PC-3 (cell line): ENCODE data around the gene VPS41. TPM values are rescaled to one million over a fixed set of nuclear protein-coding genes. Genes with fewer than 3 reads are reported as not detected.

Source experiments
- ATAC-seq: fragments of 200-7000 bp; cut with Tn5 transposase; 2 replicates; pipeline ENCODE4 v1.9.1; 2020; ENCODE audit warnings: mild to moderate bottlenecking, moderate library complexity
- BruUV-seq: library from RNA; stranded (reverse); fragments of 400-500 nt; replicated peaks from 2 replicates; lab custom pipeline; 2021; lab: Mats Ljungman, UMichigan
- CTCF ChIA-PET: fragments of 300-600 bp; sonication (Branson Sonifier 250); formaldehyde crosslinking; loops from one replicate; lab custom pipeline; 2022; ENCODE audit warnings: antibody characterized with exemption; lab: Charles Lee
- POLR2A ChIA-PET: fragments of 300-600 bp; sonication (Branson Sonifier 250); formaldehyde crosslinking; loops from one replicate; lab custom pipeline; 2022; ENCODE audit warnings: antibody characterized with exemption; ENCODE audit not compliant: unreplicated experiment; lab: Charles Lee
- DNase-seq: peaks from one replicate; pipeline ENCODE4 v3.0.0-alpha.2; 2015
- H2AFZ ChIP-seq: fragments of 300-600 bp; sonication (generic); 2 replicates; pipeline ENCODE4 v1.6.0; 2016; ENCODE audit warnings: antibody characterized with exemption, low read length
- H3F3A ChIP-seq: fragments of 300-600 bp; sonication (generic); one replicate; pipeline ENCODE4 v1.6.0; 2017; ENCODE audit warnings: antibody characterized with exemption, low read length, control low read depth, mild to moderate bottlenecking; ENCODE audit not compliant: unreplicated experiment
- H3K27ac ChIP-seq: fragments of 300-600 bp; sonication (generic); 2 replicates; pipeline ENCODE4 v1.5.1; 2016; ENCODE audit warnings: mild to moderate bottlenecking, low read length
- H3K27me3 ChIP-seq: fragments of 300-600 bp; sonication (generic); 2 replicates; pipeline ENCODE4 v1.6.1; 2016; ENCODE audit warnings: low read length, mixed read lengths
- H3K36me3 ChIP-seq: fragments of 300-600 bp; sonication (generic); 2 replicates; pipeline ENCODE4 v1.6.1; 2016; ENCODE audit warnings: low read depth, mixed run types, low read length, mixed read lengths
- H3K4me1 ChIP-seq: fragments of 300-600 bp; sonication (generic); 2 replicates; pipeline ENCODE4 v1.5.1; 2016; ENCODE audit warnings: low read length; ENCODE audit not compliant: insufficient read depth
- H3K4me2 ChIP-seq: fragments of 300-600 bp; sonication (generic); 2 replicates; pipeline ENCODE4 v1.6.0; 2016; ENCODE audit warnings: low read length
- H3K4me3 ChIP-seq: fragments of 300-600 bp; sonication (generic); 2 replicates; pipeline ENCODE4 v1.5.1; 2016; ENCODE audit warnings: mild to moderate bottlenecking, low read length, mixed read lengths
- H3K79me2 ChIP-seq: fragments of 300-600 bp; sonication (generic); 2 replicates; pipeline ENCODE4 v1.6.1; 2017; ENCODE audit warnings: low read length, mixed read lengths
- H3K9ac ChIP-seq: fragments of 300-600 bp; sonication (generic); 2 replicates; pipeline ENCODE4 v1.6.0; 2016; ENCODE audit warnings: mild to moderate bottlenecking, low read length
- H3K9me2 ChIP-seq: fragments of 300-600 bp; sonication (generic); replicated peaks from 2 replicates; pipeline ENCODE4 v1.6.1; 2016; ENCODE audit warnings: mixed run types, low read length, mixed read lengths
- H3K9me3 ChIP-seq: fragments of 300-600 bp; sonication (generic); 2 replicates; pipeline ENCODE4 v1.6.1; 2016; ENCODE audit warnings: low read length, mixed read lengths
- H4K20me1 ChIP-seq: fragments of 300-600 bp; sonication (generic); 2 replicates; pipeline ENCODE4 v1.6.1; 2016; ENCODE audit warnings: low read length, mixed read lengths
- CTCF ChIP-seq: fragments of 300-600 bp; sonication (generic); conservative IDR thresholded peaks from 2 replicates; pipeline ENCODE4 v1.5.1; 2017; ENCODE audit warnings: antibody characterized with exemption, low read depth, mild to moderate bottlenecking, low read length
- EZH2 ChIP-seq: fragments of 300-600 bp; sonication (generic); IDR thresholded peaks from one replicate; pipeline ENCODE4 v1.6.1; 2017; ENCODE audit warnings: antibody characterized with exemption, mild to moderate bottlenecking, low read length; ENCODE audit not compliant: unreplicated experiment
- EZH2phosphoT487 ChIP-seq: fragments of 300-600 bp; sonication (generic); IDR thresholded peaks from 2 replicates; pipeline ENCODE4 v1.6.1; 2018; ENCODE audit warnings: mild to moderate bottlenecking, antibody characterized with exemption, low read length, borderline replicate concordance
- intact Hi-C: fragments of 100-400 bp; cut with micrococcal nuclease; formaldehyde crosslinking; loops from 2 replicates; pipeline ENCODE4 v1.9.0; 2023
- total RNA-seq: library from RNA; depleted of rRNA; stranded (reverse); fragments of >200 nt; gene quantifications from 2 replicates; pipeline ENCODE4 v1.2.3, GENCODE V29; 2014

VPS41 gene
- total RNA-seq, 1 experiment from 2014 or later, result 35.2 TPM

GRCh38 chr7:38828026-38828425 lies 81.0 kb downstream of the VPS41 start:
- ATAC-seq (no peak), DNase-seq (no peak)
- POLR2A ChIA-PET, result interaction anchor here (0.6 kb wide), 1 partner anchor 248 kb away, joined by 3 read pairs; no protein-coding TSS in a partner anchor
- no peaks in the 10 kb centered on the region for H3K9me3 ChIP-seq
- no peaks in the 10 kb centered on the region for H3F3A ChIP-seq
- no peaks in the 10 kb centered on the region for H3K79me2 ChIP-seq
- no peaks in the 10 kb centered on the region for H3K36me3 ChIP-seq
- no peak overlapping the region for H3K27ac ChIP-seq
- no peaks in the 10 kb centered on the region for H4K20me1 ChIP-seq
- H3K4me1 ChIP-seq, result no peaks in the 10 kb centered on the region
- CTCF ChIA-PET, result no interaction called here
- no TSS peak for BruUV-seq
- H3K9me2 ChIP-seq, result no peaks in the 10 kb centered on the region
- intact Hi-C loops, result no loop called here
- TF ChIP-seq CTCF (no peak), EZH2phosphoT487 (no peak)
- H3K27me3 ChIP-seq, result no peaks in the 10 kb centered on the region
- H3K9ac ChIP-seq, result no peak overlapping the region
- no peak overlapping the region for H3K4me2 ChIP-seq
- no peak overlapping the region for H3K4me3 ChIP-seq
- no peak overlapping the region for H2AFZ ChIP-seq

GRCh38 chr7:38825721-38826440 lies 83.1 kb downstream of the VPS41 start:
- ATAC-seq (no peak), DNase-seq (no peak)
- H3K9me2 ChIP-seq, result no peaks in the 10 kb centered on the region
- no peaks in the 10 kb centered on the region for H3K79me2 ChIP-seq
- no peaks in the 10 kb centered on the region for H3K36me3 ChIP-seq
- no peak overlapping the region for H3K4me2 ChIP-seq
- BruUV-seq, result no TSS peak
- TF ChIP-seq EZH2 (no peak), EZH2phosphoT487 (no peak), CTCF (no peak)
- H3K4me3 ChIP-seq, result no peak overlapping the region
- no peaks in the 10 kb centered on the region for H4K20me1 ChIP-seq
- POLR2A ChIA-PET, result no interaction called here
- no peak overlapping the region for H3K9ac ChIP-seq
- no peaks in the 10 kb centered on the region for H3K9me3 ChIP-seq
- no peak overlapping the region for H2AFZ ChIP-seq
- H3K27ac ChIP-seq, result no peak overlapping the region
- H3K4me1 ChIP-seq, result no peaks in the 10 kb centered on the region
- CTCF ChIA-PET, result interaction anchor here (0.6 to 0.7 kb wide), 3 partner anchors 31 to 1116 kb away, joined by 3 to 6 read pairs (median 3); no protein-coding TSS in a partner anchor
- H3F3A ChIP-seq, result no peaks in the 10 kb centered on the region
- intact Hi-C loops, result no loop called here
- H3K27me3 ChIP-seq, result no peaks in the 10 kb centered on the region

GRCh38 chr7:38824948-38825347 lies 84.0 kb downstream of the VPS41 start:
- Histone ChIP-seq H3K79me2 (no peaks in the 10 kb centered on the region), H3K36me3 (no peaks in the 10 kb centered on the region), H3K9me3 (no peaks in the 10 kb centered on the region), H3K4me3 (no peak overlapping the region), H3K27ac (no peak overlapping the region), H3K4me2 (no peak overlapping the region), H3F3A (no peaks in the 10 kb centered on the region), H3K4me1 (no peaks in the 10 kb centered on the region), H3K27me3 (no peaks in the 10 kb centered on the region), H3K9me2 (no peaks in the 10 kb centered on the region), H3K9ac (no peak overlapping the region), H4K20me1 (no peaks in the 10 kb centered on the region), H2AFZ (no peak overlapping the region)
- intact Hi-C loops, result no loop called here
- POLR2A ChIA-PET, result no interaction called here
- ATAC-seq (no peak), DNase-seq (no peak)
- CTCF ChIA-PET, result interaction anchor here (0.6 to 0.7 kb wide), 2 partner anchors 30 to 1117 kb away, joined by 3 to 6 read pairs; no protein-coding TSS in a partner anchor
- no TSS peak for BruUV-seq
- no peak for TF ChIP-seq EZH2phosphoT487
- no peak for TF ChIP-seq EZH2
